Neutrophil (primary cell): Measurements from ENCODE around the gene KATNA1.

Experiments used
- H3K27ac ChIP-seq: fragments of 200-600 bp; sonication (generic); 2 replicates; pipeline ENCODE4 v1.5.1; 2016; ENCODE audit warnings: mild to moderate bottlenecking, moderate library complexity
- H3K27me3 ChIP-seq: fragments of 200-600 bp; sonication (generic); 2 replicates; pipeline ENCODE4 v1.6.0; 2016; ENCODE audit warnings: mild to moderate bottlenecking
- H3K36me3 ChIP-seq: fragments of 200-600 bp; sonication (generic); 2 replicates; pipeline ENCODE4 v1.5.1; 2017
- H3K4me1 ChIP-seq, 2 experiments: fragments of 200-600 bp in 1 of 2; sonication (generic) in 1 of 2; 1 replicate in 1 of 2; 2 replicates in 1 of 2; pipeline versions ENCODE4 v1.5.1 to v1.6.1; 2013 to 2016; ENCODE audit warnings: low read depth in 1 of 2, low read length in 1 of 2, mild to moderate bottlenecking in 1 of 2, moderate library complexity in 1 of 2; ENCODE audit not compliant: control insufficient read depth in 1 of 2, insufficient read depth in 1 of 2
- H3K4me3 ChIP-seq, 2 experiments: fragments of 200-600 bp in 1 of 2; sonication (generic) in 1 of 2; 1 replicate in 1 of 2; 2 replicates in 1 of 2; pipeline ENCODE4 v1.5.1; 2013 to 2016; ENCODE audit warnings: low read depth in 1 of 2, low read length in 1 of 2, mild to moderate bottlenecking in 1 of 2, moderate library complexity in 1 of 2
- H3K9me3 ChIP-seq: fragments of 200-600 bp; sonication (generic); 2 replicates; pipeline ENCODE4 v1.5.1; 2016
- TF ChIP-seq, protein P1 (sequence below): fragments of 200-600 bp; sonication (generic); IDR thresholded peaks from 2 replicates; pipeline ENCODE4 v1.5.1; 2016; ENCODE audit warnings: antibody characterized with exemption

The KATNA1 gene

DNA sequence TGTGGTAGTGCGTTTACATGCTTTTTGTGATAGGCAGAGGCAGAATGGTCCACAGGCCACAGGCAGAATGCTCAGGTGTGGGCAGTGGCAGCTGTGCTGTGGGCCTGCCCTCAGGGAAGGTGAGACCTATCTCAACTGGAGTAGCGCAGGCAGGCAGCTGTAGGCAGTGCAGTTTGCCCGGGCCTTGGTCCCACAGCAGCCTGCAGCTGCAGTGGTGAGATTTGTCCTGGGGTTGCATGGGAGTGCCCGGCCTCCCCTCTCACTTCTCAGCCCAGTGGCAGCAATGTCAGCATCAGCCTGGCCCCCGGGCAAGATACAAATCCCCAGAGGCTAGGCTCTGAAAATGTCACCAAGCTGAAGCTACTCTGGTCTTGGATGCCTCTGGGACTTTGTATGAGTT lies 96.6 kb downstream of the KATNA1 start:
- Histone ChIP-seq H3K27me3 (peaks cover 51% of the 10 kb centered on the region), H3K27ac (no peak overlapping the region), H3K4me1 (no peaks in the 10 kb centered on the region), H3K36me3 (no peaks in the 10 kb centered on the region), H3K4me3 (no peak overlapping the region), H3K9me3 (no peaks in the 10 kb centered on the region)
- TF ChIP-seq, protein P1, sequence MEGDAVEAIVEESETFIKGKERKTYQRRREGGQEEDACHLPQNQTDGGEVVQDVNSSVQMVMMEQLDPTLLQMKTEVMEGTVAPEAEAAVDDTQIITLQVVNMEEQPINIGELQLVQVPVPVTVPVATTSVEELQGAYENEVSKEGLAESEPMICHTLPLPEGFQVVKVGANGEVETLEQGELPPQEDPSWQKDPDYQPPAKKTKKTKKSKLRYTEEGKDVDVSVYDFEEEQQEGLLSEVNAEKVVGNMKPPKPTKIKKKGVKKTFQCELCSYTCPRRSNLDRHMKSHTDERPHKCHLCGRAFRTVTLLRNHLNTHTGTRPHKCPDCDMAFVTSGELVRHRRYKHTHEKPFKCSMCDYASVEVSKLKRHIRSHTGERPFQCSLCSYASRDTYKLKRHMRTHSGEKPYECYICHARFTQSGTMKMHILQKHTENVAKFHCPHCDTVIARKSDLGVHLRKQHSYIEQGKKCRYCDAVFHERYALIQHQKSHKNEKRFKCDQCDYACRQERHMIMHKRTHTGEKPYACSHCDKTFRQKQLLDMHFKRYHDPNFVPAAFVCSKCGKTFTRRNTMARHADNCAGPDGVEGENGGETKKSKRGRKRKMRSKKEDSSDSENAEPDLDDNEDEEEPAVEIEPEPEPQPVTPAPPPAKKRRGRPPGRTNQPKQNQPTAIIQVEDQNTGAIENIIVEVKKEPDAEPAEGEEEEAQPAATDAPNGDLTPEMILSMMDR, result no peak

DNA sequence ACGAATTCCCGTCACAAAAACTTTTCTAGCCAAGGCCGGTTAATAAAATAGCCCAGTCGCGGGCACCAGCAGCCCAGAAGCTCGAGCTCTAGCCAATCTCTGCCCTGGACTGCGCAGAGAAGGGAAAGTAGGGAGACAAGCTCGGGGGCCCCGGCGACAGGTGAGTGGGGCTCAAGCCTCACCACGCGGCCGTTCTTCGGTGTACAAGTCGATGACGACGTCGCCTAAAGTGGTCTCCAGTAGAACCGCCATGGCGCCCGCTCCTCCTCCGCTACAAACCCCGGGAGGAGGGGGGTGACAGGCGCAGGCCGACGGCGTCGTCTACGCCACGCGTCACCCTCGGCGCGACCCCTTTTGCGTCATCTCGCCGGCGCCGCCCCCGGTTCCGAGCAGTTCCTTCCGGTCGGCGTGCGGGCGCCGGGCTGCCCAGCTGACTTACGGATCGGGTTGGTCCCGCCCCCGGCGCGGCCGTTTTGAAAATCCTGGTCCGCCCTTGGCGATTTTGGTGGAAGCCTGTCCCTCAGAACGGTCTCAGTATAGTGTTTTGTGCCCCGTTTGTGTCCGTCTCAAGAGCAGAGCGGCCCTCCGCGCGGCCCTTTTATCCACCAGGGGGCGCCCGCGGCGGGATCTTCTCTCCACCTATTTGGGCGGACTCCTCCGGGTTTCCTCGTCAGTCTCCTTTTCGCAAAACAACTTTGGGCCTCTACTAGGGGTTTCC lies 102.6 kb downstream of the KATNA1 start, which contains the start of gene PPIL4:
Gene PPIL4 (minus strand): TSS at position 290 of the 718 bp plus-strand sequence. CDS start 38 bp downstream, at position 252.
- peaks cover 17 to 21% of the 10 kb centered on the region in 2 experiments for H3K4me1 ChIP-seq
- H3K27ac ChIP-seq, result peak within 1 kb of the TSS; percentile 96
- no peaks in the 10 kb centered on the region for H3K9me3 ChIP-seq
- peak within 1 kb of the TSS; percentile 96 to 98 for H3K4me3 ChIP-seq
- H3K36me3 ChIP-seq, result peaks cover under 1% of the 10 kb centered on the region
- peaks cover 20% of the 10 kb centered on the region for H3K27me3 ChIP-seq
- TF ChIP-seq, protein P1, result peak; percentile 81

DNA sequence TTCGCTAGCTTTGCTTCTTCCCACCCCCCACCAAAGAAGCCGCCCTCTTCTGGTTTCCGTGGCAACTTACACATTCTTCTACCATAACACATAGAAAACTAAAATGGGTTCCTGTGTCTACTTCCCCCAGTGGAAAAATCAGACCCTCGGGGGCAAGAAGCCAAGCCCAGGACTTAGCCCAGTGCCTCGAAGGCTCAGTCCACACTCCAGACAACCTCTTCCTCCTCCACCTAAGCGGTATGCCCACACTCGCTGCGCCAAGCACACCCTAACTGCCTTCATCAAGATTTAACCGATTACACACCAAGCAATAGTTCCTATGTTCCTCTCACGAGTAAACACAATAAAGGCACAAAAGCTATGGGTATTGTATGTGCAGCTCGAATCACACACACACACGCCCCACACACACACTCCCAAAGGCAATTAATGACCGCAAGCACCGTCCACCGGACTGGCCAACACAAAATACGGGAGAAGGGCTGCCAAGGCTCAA lies 103.2 kb downstream of the KATNA1 start:
- Histone ChIP-seq H3K4me3 (peak overlapping the region; percentile 96 to 98), H3K27me3 (peaks cover 20% of the 10 kb centered on the region), H3K4me1 (peaks cover 17 to 21% of the 10 kb centered on the region in 2 experiments), H3K27ac (peak overlapping the region; percentile 96), H3K9me3 (no peaks in the 10 kb centered on the region), H3K36me3 (peaks cover 6% of the 10 kb centered on the region)
- TF ChIP-seq, protein P1, result peak; percentile 15
